Measurements from ENCODE around the gene IKZF2. TPM values are rescaled to one million over a fixed set of nuclear protein-coding genes. Genes with fewer than 3 reads are reported as not detected.
"Not testable (repeated sequence)": the region's sequence is repeated elsewhere in the genome, so short reads cannot be mapped to it uniquely, and the experiment has no call there.

Gene IKZF2
- total RNA-seq, 1 experiment from 2014 or later = 3.0 TPM

DNA sequence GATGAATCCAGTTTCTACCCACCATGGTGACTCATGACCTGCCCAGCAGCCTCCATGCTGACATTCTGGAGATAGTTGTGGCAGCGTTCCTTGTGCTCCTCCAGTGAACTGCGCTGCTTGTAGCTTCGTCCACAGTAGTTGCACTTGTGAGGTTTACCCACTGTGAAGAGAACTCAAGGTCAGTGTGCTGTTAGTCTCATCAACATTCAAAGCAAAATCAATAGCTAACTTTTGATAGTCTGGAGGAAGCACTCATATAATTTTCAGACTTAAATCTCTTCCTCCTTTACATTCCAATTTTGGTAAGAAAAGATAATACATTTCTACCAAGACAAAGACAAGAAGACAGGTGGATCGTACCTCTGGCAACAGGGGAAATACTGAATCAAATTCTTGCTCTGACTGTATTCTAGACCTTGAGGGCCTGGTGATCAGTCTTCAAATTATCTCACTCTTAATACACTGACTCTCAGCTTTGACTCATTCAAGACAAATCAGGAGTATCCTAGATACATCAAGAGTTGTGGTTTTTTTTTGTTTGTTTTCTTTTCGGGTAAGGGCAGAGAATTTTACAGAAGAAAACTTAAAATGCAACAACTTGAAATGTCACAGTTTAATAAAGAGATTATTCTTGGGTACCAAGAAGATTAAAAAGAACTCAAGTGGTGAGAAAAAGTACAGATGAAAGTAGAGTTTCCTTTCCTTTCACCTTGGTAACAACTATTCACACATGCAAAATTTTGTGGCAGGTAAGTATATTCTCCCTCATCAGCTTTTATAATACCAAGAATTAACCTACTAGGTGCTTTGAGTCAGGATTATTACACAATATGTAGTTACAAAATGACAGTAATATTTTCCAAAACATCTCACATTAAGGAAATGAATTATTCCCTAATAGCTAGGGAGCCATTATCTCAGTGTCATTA, 129.2 kb downstream of the IKZF2 start:
- no peak overlapping the region for H2BK120ac ChIP-seq (ENCODE audit: low read depth, low read length, poor library complexity, severe bottlenecking)
- Mint-ChIP-seq H3K4me1 (no peaks in the 10 kb centered on the region), H3K4me3 (no peak overlapping the region), H3K27ac (peak overlapping the region in 1 of 3 experiments; percentile 38; a peak in 1 of 7 replicates), H3K27me3 (ENCODE audit: low read depth) (no peaks in the 10 kb centered on the region), H3K9me3 (no peaks in the 10 kb centered on the region), H3K36me3 (ENCODE audit: insufficient read depth in 1 of 3, low read depth in 3 of 3) (no peaks in the 10 kb centered on the region)
- H3K4me2 ChIP-seq (ENCODE audit: insufficient read depth, insufficient read length, low read length) = no peak overlapping the region
- H3K23ac ChIP-seq (ENCODE audit: insufficient read length, low read depth, low read length) = no peak overlapping the region
- no peak overlapping the region for H4K91ac ChIP-seq (ENCODE audit: insufficient read length, low read depth, low read length)
- no peaks in the 10 kb centered on the region for H4K20me1 ChIP-seq (ENCODE audit: control insufficient read depth, insufficient read depth, insufficient read length)
- no peaks in the 10 kb centered on the region for H3K27me3 ChIP-seq (ENCODE audit: insufficient read depth, low read length)
- H3K56ac ChIP-seq (ENCODE audit: insufficient read length, low read depth, low read length) = no peak overlapping the region
- no peak for DNase-seq
- H2BK12ac ChIP-seq (ENCODE audit: insufficient read length, low read depth, low read length) = no peak overlapping the region
- no peaks in the 10 kb centered on the region for H3K9me3 ChIP-seq (ENCODE audit: control insufficient read depth, low read depth, low read length)
- no peak for TF ChIP-seq CTCF (conservative IDR thresholded peaks at IDR 0.05)
- no peak overlapping the region for H3T11ph ChIP-seq (ENCODE audit: low read length)
- H3K18ac ChIP-seq (ENCODE audit: insufficient read length, low read depth, low read length) = no peak overlapping the region
- H3K27ac ChIP-seq (ENCODE audit: insufficient read length, low read depth, low read length) = no peak overlapping the region
- no peak overlapping the region for H2BK5ac ChIP-seq (ENCODE audit: insufficient read length, low read length)
- H2BK15ac ChIP-seq (ENCODE audit: low read depth, low read length) = no peak overlapping the region
- no peak overlapping the region for H2AK5ac ChIP-seq (ENCODE audit: insufficient read length, low read length)
- H3K14ac ChIP-seq (ENCODE audit: insufficient read depth, low read length) = no peak overlapping the region
- no peak overlapping the region for H2AFZ ChIP-seq (ENCODE audit: low read length)
- no peak overlapping the region for H3K9ac ChIP-seq (ENCODE audit: extremely low read depth, insufficient read length, low read length)
- H2BK20ac ChIP-seq (ENCODE audit: low read depth, low read length, poor library complexity, severe bottlenecking) = no peak overlapping the region
- no peaks in the 10 kb centered on the region for H3K79me1 ChIP-seq (ENCODE audit: insufficient read depth, low read depth, low read length, poor library complexity, severe bottlenecking)
- no peaks in the 10 kb centered on the region for H3K23me2 ChIP-seq (ENCODE audit: insufficient read length, low read depth, low read length, poor library complexity, severe bottlenecking)
- H4K5ac ChIP-seq (ENCODE audit: insufficient read length, low read depth, low read length) = no peak overlapping the region
- no peak overlapping the region for H4K8ac ChIP-seq (replicated peaks; ENCODE audit: insufficient read length, low read depth, low read length)
- WGBS (ENCODE audit: extremely low coverage, insufficient read length, low lambda C conversion rate) = no CpG with 5 or more reads among the region's 5 CpGs
- H3K4ac ChIP-seq (ENCODE audit: low read depth, low read length) = no peak overlapping the region
- no peaks in the 10 kb centered on the region for H3K79me2 ChIP-seq (ENCODE audit: insufficient read depth, low read length)
- no peaks in the 10 kb centered on the region for H3K4me1 ChIP-seq (ENCODE audit: insufficient read depth, low read length)

GRCh38 chr2:213020913-213021312, 130.5 kb downstream of the IKZF2 start:
- not testable (repeated sequence) for H2BK20ac ChIP-seq (ENCODE audit: low read depth, low read length, poor library complexity, severe bottlenecking); H3K4me2 ChIP-seq (ENCODE audit: insufficient read depth, insufficient read length, low read length); H3K36me3 Mint-ChIP-seq (ENCODE audit: insufficient read depth in 1 of 3, low read depth in 3 of 3); H3T11ph ChIP-seq (ENCODE audit: low read length); H3K79me2 ChIP-seq (ENCODE audit: insufficient read depth, low read length); H3K27ac Mint-ChIP-seq; H3K27me3 Mint-ChIP-seq (ENCODE audit: low read depth); H3K14ac ChIP-seq (ENCODE audit: insufficient read depth, low read length); H3K18ac ChIP-seq (ENCODE audit: insufficient read length, low read depth, low read length); H3K27me3 ChIP-seq (ENCODE audit: insufficient read depth, low read length); H3K9me3 ChIP-seq (ENCODE audit: control insufficient read depth, low read depth, low read length); H4K20me1 ChIP-seq (ENCODE audit: control insufficient read depth, insufficient read depth, insufficient read length); H3K23ac ChIP-seq (ENCODE audit: insufficient read length, low read depth, low read length); H4K8ac ChIP-seq (replicated peaks; ENCODE audit: insufficient read length, low read depth, low read length); H2AK5ac ChIP-seq (ENCODE audit: insufficient read length, low read length); H4K91ac ChIP-seq (ENCODE audit: insufficient read length, low read depth, low read length); H2AFZ ChIP-seq (ENCODE audit: low read length); H3K79me1 ChIP-seq (ENCODE audit: insufficient read depth, low read depth, low read length, poor library complexity, severe bottlenecking); H2BK15ac ChIP-seq (ENCODE audit: low read depth, low read length); H2BK5ac ChIP-seq (ENCODE audit: insufficient read length, low read length); H3K9ac ChIP-seq (ENCODE audit: extremely low read depth, insufficient read length, low read length); H3K27ac ChIP-seq (ENCODE audit: insufficient read length, low read depth, low read length); H3K4ac ChIP-seq (ENCODE audit: low read depth, low read length); H4K5ac ChIP-seq (ENCODE audit: insufficient read length, low read depth, low read length); H3K4me1 ChIP-seq (ENCODE audit: insufficient read depth, low read length); H3K9me3 Mint-ChIP-seq; DNase-seq; H3K4me3 Mint-ChIP-seq; H2BK12ac ChIP-seq (ENCODE audit: insufficient read length, low read depth, low read length); H3K56ac ChIP-seq (ENCODE audit: insufficient read length, low read depth, low read length); H3K4me1 Mint-ChIP-seq; H3K23me2 ChIP-seq (ENCODE audit: insufficient read length, low read depth, low read length, poor library complexity, severe bottlenecking); H2BK120ac ChIP-seq (ENCODE audit: low read depth, low read length, poor library complexity, severe bottlenecking)
- WGBS (ENCODE audit: extremely low coverage, insufficient read length, low lambda C conversion rate) = no CpG with 5 or more reads among the region's 6 CpGs
